NCI-H2081 treated with DMSO at 0.1 percent for 48 hours (cell line): ENCODE results near the gene COL13A1.

Experiments
- DNase-seq: peaks from one replicate; lab custom pipeline; 2025; lab: John Stamatoyannopoulos, UW

Gene COL13A1

GRCh38 chr10:69791812-69792211 lies 9.9 kb upstream of the COL13A1 start:
- DNase-seq = no peak

- DNase-seq = no peak
Observed at GRCh38 chr10:69792341-69792740, 9.4 kb upstream of the COL13A1 start.

GRCh38 chr10:69794673-69795072 lies 7.0 kb upstream of the COL13A1 start:
- DNase-seq = no peak

GRCh38 chr10:69795242-69795934 lies 6.3 kb upstream of the COL13A1 start:
- no peak for DNase-seq

- DNase-seq = no peak
Observed at GRCh38 chr10:69797959-69798358, 3.7 kb upstream of the COL13A1 start.

- DNase-seq = no peak
Observed at GRCh38 chr10:69800109-69800508, 1.6 kb upstream of the COL13A1 start.

- DNase-seq = no peak
Observed at GRCh38 chr10:69800665-69801064, 1.0 kb upstream of the COL13A1 start.

GRCh38 chr10:69801094-69801433 lies 642 bp upstream of the COL13A1 start:
- DNase-seq = no peak

GRCh38 chr10:69802424-69803161 lies 887 bp downstream of the COL13A1 start:
- no peak for DNase-seq

- DNase-seq = no peak
Observed at GRCh38 chr10:69803809-69804208, 2.1 kb downstream of the COL13A1 start.

GRCh38 chr10:69804775-69805174 lies 3.1 kb downstream of the COL13A1 start:
- no peak for DNase-seq

- DNase-seq = no peak
Observed at GRCh38 chr10:69807122-69807521, 5.4 kb downstream of the COL13A1 start.

GRCh38 chr10:69807696-69808095 lies 6.0 kb downstream of the COL13A1 start:
- no peak for DNase-seq

- no peak for DNase-seq
Observed at GRCh38 chr10:69809318-69809717, 7.6 kb downstream of the COL13A1 start.

GRCh38 chr10:69810097-69810496 lies 8.4 kb downstream of the COL13A1 start:
- DNase-seq = no peak

- no peak for DNase-seq
Observed at GRCh38 chr10:69810675-69811397, 9.1 kb downstream of the COL13A1 start.

GRCh38 chr10:69813632-69814031 lies 11.9 kb downstream of the COL13A1 start:
- DNase-seq = no peak

- DNase-seq = no peak
Observed at GRCh38 chr10:69814251-69814650, 12.5 kb downstream of the COL13A1 start.

- DNase-seq = no peak
Observed at GRCh38 chr10:69815104-69815503, 13.4 kb downstream of the COL13A1 start.

GRCh38 chr10:69816521-69816920 lies 14.8 kb downstream of the COL13A1 start:
- DNase-seq = no peak

GRCh38 chr10:69817078-69817581 lies 15.4 kb downstream of the COL13A1 start:
- DNase-seq = no peak

- DNase-seq = no peak
Observed at GRCh38 chr10:69818676-69819239, 17.1 kb downstream of the COL13A1 start.
